Measurements from ENCODE around the gene LRRC49.

DNA sequence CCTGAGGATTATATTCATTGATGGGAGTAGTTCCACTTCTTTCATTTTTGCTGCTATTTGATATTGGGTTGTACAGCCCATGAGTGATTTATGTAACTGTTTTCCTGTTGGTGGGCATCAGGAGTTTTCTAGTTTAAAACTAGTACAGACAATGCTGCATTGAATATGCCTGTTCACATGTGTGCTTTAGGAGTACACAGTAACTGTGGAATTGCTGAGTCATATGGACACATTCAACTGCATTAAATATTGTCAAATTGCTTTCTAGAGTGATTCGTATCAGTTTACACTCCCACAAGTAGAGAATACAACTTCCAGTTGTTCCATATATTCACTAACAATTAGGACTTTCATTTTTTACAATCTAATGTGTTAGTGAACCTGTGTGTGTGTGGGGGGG is 162.8 kb downstream of the LRRC49 start:
- TF ChIP-seq POLR2AphosphoS5 (IDR thresholded peaks at IDR 0.05; ENCODE audit: borderline replicate concordance, low read depth, low read length) (no peak), EZH2 (IDR thresholded peaks at IDR 0.05) (no peak), FOXP2 (optimal IDR thresholded peaks at IDR 0.05; ENCODE audit: control extremely low read depth, extremely low read length, insufficient read depth) (no peak)
